CD14-positive monocyte (primary cell): ENCODE measurements around the gene LAMTOR3. TPM values are rescaled to one million over a fixed set of nuclear protein-coding genes. Genes with fewer than 3 reads are reported as not detected.

Source experiments
- DNase-seq, 3 donors: peaks; one replicate each; pipeline ENCODE4 v3.0.0-alpha.2; 2011 to 2022
- H2AFZ ChIP-seq: 2 replicates; pipeline ENCODE4 v1.6.0; 2012; ENCODE audit warnings: mild to moderate bottlenecking, low read depth, low read length, inconsistent platforms; ENCODE audit not compliant: insufficient read depth, poor library complexity, severe bottlenecking
- H3K27ac ChIP-seq, 2 donors: 1 replicate in 1 of 2; 2 replicates in 1 of 2; pipeline ENCODE4 v1.5.1; 2012 to 2013; ENCODE audit warnings: low read length in 2 of 2, control low read depth in 1 of 2, inconsistent platforms in 1 of 2, low read depth in 1 of 2, mild to moderate bottlenecking in 1 of 2
- H3K27me3 ChIP-seq, 2 donors: one replicate each; pipeline versions ENCODE4 v1.6.0 to v1.6.1; 2011 to 2013; ENCODE audit warnings: low read length in 2 of 2; ENCODE audit not compliant: control insufficient read depth in 2 of 2, insufficient read depth in 2 of 2
- H3K36me3 ChIP-seq, 2 donors: replicated peaks in 1 of 2; 1 replicate in 1 of 2; 2 replicates in 1 of 2; pipeline versions ENCODE4 v1.5.1 to v1.6.1; 2012 to 2013; ENCODE audit warnings: low read length in 2 of 2, control low read depth in 1 of 2, inconsistent platforms in 1 of 2, mild to moderate bottlenecking in 1 of 2; ENCODE audit not compliant: insufficient read depth in 2 of 2, control insufficient read depth in 1 of 2
- H3K4me1 ChIP-seq, 2 donors: 1 replicate in 1 of 2; 2 replicates in 1 of 2; pipeline versions ENCODE4 v1.5.1 to v1.6.1; 2012 to 2013; ENCODE audit warnings: low read length in 2 of 2, control low read depth in 1 of 2, inconsistent platforms in 1 of 2, mild to moderate bottlenecking in 1 of 2, moderate library complexity in 1 of 2; ENCODE audit not compliant: insufficient read depth in 2 of 2, control insufficient read depth in 1 of 2
- H3K4me2 ChIP-seq: replicated peaks from 2 replicates; pipeline ENCODE3; 2012; ENCODE audit warnings: low read length, moderate library complexity, mild to moderate bottlenecking; ENCODE audit not compliant: poor library complexity, severe bottlenecking; ENCODE audit errors: extremely low read depth
- H3K4me3 ChIP-seq, 3 experiments: fragments of 200-600 bp in 1 of 3; sonication (generic) in 1 of 3; replicated peaks in 1 of 3; 1 replicate in 2 of 3; 2 replicates in 1 of 3; pipeline ENCODE4 v1.5.1; 2011 to 2013; ENCODE audit warnings: low read length in 3 of 3, mild to moderate bottlenecking in 3 of 3, control low read depth in 2 of 3, low read depth in 2 of 3, inconsistent platforms in 1 of 3, moderate library complexity in 1 of 3
- H3K79me2 ChIP-seq: 2 replicates; pipeline ENCODE4 v1.6.0; 2012; ENCODE audit warnings: mild to moderate bottlenecking, control low read depth, inconsistent platforms, low read length, moderate library complexity; ENCODE audit not compliant: insufficient read depth
- H3K9ac ChIP-seq: 2 replicates; pipeline ENCODE4 v1.6.0; 2017; ENCODE audit warnings: low read length, mild to moderate bottlenecking; ENCODE audit not compliant: insufficient read depth, poor library complexity, severe bottlenecking
- H3K9me3 ChIP-seq, 2 donors: replicated peaks in 1 of 2; 1 replicate in 1 of 2; 2 replicates in 1 of 2; pipeline versions ENCODE4 v1.5.1 to v1.6.1; 2012 to 2013; ENCODE audit warnings: low read length in 2 of 2, control low read depth in 1 of 2; ENCODE audit not compliant: control insufficient read depth in 1 of 2, insufficient read depth in 1 of 2
- H4K20me1 ChIP-seq: 2 replicates; pipeline ENCODE4 v1.6.0; 2012; ENCODE audit warnings: mild to moderate bottlenecking, low read length, control low read depth, moderate library complexity; ENCODE audit not compliant: insufficient read depth
- H3K27ac Mint-ChIP-seq, 7 donors: one replicate each; pipeline ENCODE4 v1.8.0; 2020; ENCODE audit warnings: mild to moderate bottlenecking in 7 of 7, mixed read lengths in 7 of 7, moderate library complexity in 6 of 7, inconsistent platforms in 2 of 7
- H3K27me3 Mint-ChIP-seq, 3 donors: one replicate each; pipeline ENCODE4 v1.8.0; 2021 to 2022; ENCODE audit warnings: low read depth in 3 of 3, mild to moderate bottlenecking in 3 of 3, mixed read lengths in 3 of 3, moderate library complexity in 3 of 3, inconsistent platforms in 1 of 3
- H3K36me3 Mint-ChIP-seq, 2 donors: one replicate each; pipeline ENCODE4 v1.8.0; 2020; ENCODE audit warnings: mixed read lengths in 2 of 2, inconsistent platforms in 1 of 2, mild to moderate bottlenecking in 1 of 2
- H3K4me1 Mint-ChIP-seq: one replicate; pipeline ENCODE4 v1.8.0; 2020; ENCODE audit warnings: mild to moderate bottlenecking, mixed read lengths
- H3K4me3 Mint-ChIP-seq, 2 donors: one replicate each; pipeline ENCODE4 v1.8.0; 2020; ENCODE audit warnings: mild to moderate bottlenecking in 2 of 2, mixed read lengths in 2 of 2, moderate library complexity in 1 of 2
- H3K9me3 Mint-ChIP-seq, 7 donors: one replicate each; pipeline ENCODE4 v1.8.0; 2020 to 2022; ENCODE audit warnings: mixed read lengths in 7 of 7, mild to moderate bottlenecking in 6 of 7, moderate library complexity in 6 of 7, inconsistent platforms in 2 of 7
- WGBS: methylation state at CpG from one replicate; pipeline ENCODE4 v1.1.5; 2013; ENCODE audit warnings: missing lambda C conversion rate; ENCODE audit not compliant: insufficient coverage; 5-methylcytosine and 5-hydroxymethylcytosine counted together
- intact Hi-C, 2 donors: fragments of 100-400 bp; cut with micrococcal nuclease; formaldehyde crosslinking; loops; one replicate each; pipeline versions ENCODE4 v1.15.0 to v1.15.1; 2023
- polyA plus RNA-seq, 3 donors: library from polyadenylated mRNA; depleted of rRNA in 1 of 3; unstranded in 2 of 3; stranded (reverse) in 1 of 3; fragments of 300-500 nt in 2 of 3; fragments of >200 nt in 1 of 3; fragmentation: Illumina TruSeq in 2 of 3; gene quantifications; 1 replicate in 2 of 3; 2 replicates in 1 of 3; pipeline ENCODE4 v1.2.3, GENCODE V29; 2012 to 2021
- TF ChIP-seq, protein P1 (sequence below): fragments of 200-600 bp; IDR thresholded peaks from one replicate; pipeline ENCODE4 v1.8.0; 2022; ENCODE audit warnings: antibody characterized with exemption, mild to moderate bottlenecking

LAMTOR3 gene
- polyA plus RNA-seq, 3 donors, result 19.9 to 83.3 (median 62.5) TPM

DNA sequence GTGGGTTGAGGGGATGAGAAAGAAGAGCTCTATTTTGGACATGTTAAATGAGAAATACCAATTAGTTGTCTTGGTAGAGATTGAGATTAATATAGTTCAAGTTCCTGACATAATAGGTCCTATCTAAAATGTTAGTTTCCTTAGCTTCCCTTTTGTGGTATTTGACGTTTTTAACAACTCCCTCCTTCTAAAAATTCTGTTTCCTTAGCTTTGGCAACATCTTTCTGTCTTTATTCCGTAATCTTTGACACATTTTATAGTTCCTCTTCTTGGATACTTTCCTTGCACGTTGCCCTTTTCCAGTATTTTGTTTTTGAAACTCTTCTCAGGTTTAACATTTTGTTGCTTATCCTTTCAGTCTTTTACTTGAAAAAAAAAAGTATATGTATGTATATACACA lies 36.9 kb downstream of the LAMTOR3 start:
- Mint-ChIP-seq H3K27ac (peak overlapping the region; percentile 88 to 99 (median 97)), H3K27me3 (peaks cover 0 to 1% (median 0%) of the 10 kb centered on the region in 3 donors), H3K36me3 (peaks cover 46 to 72% of the 10 kb centered on the region in 2 donors), H3K4me1 (peaks cover 75% of the 10 kb centered on the region), H3K9me3 (no peaks in the 10 kb centered on the region), H3K4me3 (peak overlapping the region; percentile 58 to 83)
- Histone ChIP-seq H3K36me3 (peaks cover 31 to 63% of the 10 kb centered on the region in 2 donors), H3K4me3 (peak overlapping the region; percentile 19 to 66 (median 43)), H3K27ac (peak overlapping the region; percentile 69 to 90), H3K9ac (peak overlapping the region; percentile 37), H3K27me3 (no peaks in the 10 kb centered on the region), H3K4me1 (peaks cover 72 to 86% of the 10 kb centered on the region in 2 donors), H3K9me3 (no peaks in the 10 kb centered on the region), H2AFZ (no peak overlapping the region), H3K4me2 (peak overlapping the region; percentile 76), H3K79me2 (peaks cover 63% of the 10 kb centered on the region), H4K20me1 (peaks cover 4% of the 10 kb centered on the region)
- intact Hi-C loops, result loop anchor here (2.0 to 5.0 kb wide), 3 partner anchors 35 to 41 kb away; partner anchors contain the start of genes DAPP1 (in 2 of the 2) and LAMTOR3 (in 1 of the 2)
- DNase-seq, result peak; percentile 55 to 77 (median 63)
- TF ChIP-seq, protein P1, sequence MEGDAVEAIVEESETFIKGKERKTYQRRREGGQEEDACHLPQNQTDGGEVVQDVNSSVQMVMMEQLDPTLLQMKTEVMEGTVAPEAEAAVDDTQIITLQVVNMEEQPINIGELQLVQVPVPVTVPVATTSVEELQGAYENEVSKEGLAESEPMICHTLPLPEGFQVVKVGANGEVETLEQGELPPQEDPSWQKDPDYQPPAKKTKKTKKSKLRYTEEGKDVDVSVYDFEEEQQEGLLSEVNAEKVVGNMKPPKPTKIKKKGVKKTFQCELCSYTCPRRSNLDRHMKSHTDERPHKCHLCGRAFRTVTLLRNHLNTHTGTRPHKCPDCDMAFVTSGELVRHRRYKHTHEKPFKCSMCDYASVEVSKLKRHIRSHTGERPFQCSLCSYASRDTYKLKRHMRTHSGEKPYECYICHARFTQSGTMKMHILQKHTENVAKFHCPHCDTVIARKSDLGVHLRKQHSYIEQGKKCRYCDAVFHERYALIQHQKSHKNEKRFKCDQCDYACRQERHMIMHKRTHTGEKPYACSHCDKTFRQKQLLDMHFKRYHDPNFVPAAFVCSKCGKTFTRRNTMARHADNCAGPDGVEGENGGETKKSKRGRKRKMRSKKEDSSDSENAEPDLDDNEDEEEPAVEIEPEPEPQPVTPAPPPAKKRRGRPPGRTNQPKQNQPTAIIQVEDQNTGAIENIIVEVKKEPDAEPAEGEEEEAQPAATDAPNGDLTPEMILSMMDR, result no peak
- no CpG with 5 or more reads among the region's 3 CpGs for WGBS

DNA sequence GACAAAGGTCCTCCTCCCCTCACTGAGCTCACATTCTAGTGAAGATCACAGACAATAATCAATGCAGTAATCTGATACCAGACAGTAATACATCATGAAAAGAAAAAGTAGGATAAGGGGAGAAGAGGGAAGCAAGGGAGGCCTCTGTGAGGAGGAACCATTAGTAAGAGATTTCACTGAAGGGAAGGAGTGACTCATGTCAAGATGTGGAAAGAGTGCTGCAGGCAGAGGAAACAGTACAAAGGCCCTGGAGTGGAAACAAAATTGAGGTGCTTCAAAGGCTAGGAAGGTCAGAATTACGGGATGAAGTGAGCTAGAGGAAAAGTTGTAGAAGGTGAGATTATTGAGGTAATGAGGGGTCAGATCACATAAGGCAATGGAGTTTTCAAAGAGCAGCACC lies 38.1 kb downstream of the LAMTOR3 start:
- Histone ChIP-seq H3K4me1 (peaks cover 75 to 90% of the 10 kb centered on the region in 2 donors), H3K9ac (peak overlapping the region; percentile 37), H3K79me2 (peaks cover 62% of the 10 kb centered on the region), H3K4me3 (peak overlapping the region; percentile 19 to 66 (median 43)), H4K20me1 (no peaks in the 10 kb centered on the region), H3K9me3 (no peaks in the 10 kb centered on the region), H3K27ac (peak overlapping the region; percentile 69 to 90), H3K27me3 (no peaks in the 10 kb centered on the region), H2AFZ (no peak overlapping the region), H3K4me2 (peak overlapping the region; percentile 76), H3K36me3 (peaks cover 26 to 55% of the 10 kb centered on the region in 2 donors)
- Mint-ChIP-seq H3K4me1 (peaks cover 79% of the 10 kb centered on the region), H3K27ac (peak overlapping the region; percentile 88 to 99 (median 97)), H3K36me3 (peaks cover 44 to 70% of the 10 kb centered on the region in 2 donors), H3K4me3 (peak overlapping the region; percentile 1 to 83), H3K27me3 (peaks cover 0 to 1% (median 0%) of the 10 kb centered on the region in 3 donors), H3K9me3 (no peaks in the 10 kb centered on the region)
- TF ChIP-seq, protein P1, result no peak
- intact Hi-C loops, result loop anchor here (2.0 to 5.0 kb wide), 3 partner anchors 36 to 39 kb away; partner anchors contain the start of genes DAPP1 (in 2 of the 2) and LAMTOR3 (in 1 of the 2)
- peak; percentile 79 to 93 (median 92) for DNase-seq
- 0% methylated on average over 1 of the region's 1 CpG for WGBS
